ENCODE results near the gene KRTAP1-4. TPM values are rescaled to one million over a fixed set of nuclear protein-coding genes. Genes with fewer than 3 reads are reported as not detected.

Gene KRTAP1-4
- total RNA-seq, 1 experiment from 2014 or later, result not detected

DNA sequence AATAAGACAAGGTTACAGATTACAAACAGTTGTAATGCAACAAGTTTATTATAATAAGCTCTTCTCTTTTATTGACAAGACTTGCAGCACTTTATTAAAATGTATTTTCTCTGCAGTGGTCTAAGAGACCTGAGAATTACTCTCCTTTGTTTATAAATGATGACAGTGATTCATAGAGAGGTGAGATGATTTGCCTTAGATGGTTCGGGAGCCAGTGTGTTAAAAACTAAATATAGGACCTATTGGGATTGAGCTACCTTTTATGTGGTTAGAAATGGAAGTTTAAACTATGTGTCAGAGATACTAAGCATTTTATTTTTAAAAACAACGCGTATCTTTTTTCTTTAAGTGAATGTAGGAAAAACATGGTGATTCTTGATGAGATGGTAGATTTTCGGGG, 33.2 kb downstream of the KRTAP1-4 start:
- Histone ChIP-seq H3K36me3 (ENCODE audit: low read depth) (no peaks in the 10 kb centered on the region), H3K27me3 (ENCODE audit: insufficient read depth, low read depth) (no peaks in the 10 kb centered on the region), H3K27ac (no peak overlapping the region), H3K9me2 (ENCODE audit: insufficient read depth) (no peaks in the 10 kb centered on the region), H2AFZ (no peak overlapping the region), H4K20me1 (ENCODE audit: insufficient read depth) (no peaks in the 10 kb centered on the region), H3K9me3 (ENCODE audit: insufficient read depth, low read depth) (0 out of 2 replicates have a peak, but pooled peaks cover 4% of the 10 kb centered on the region), H3F3A (ENCODE audit: insufficient read depth, low read depth) (no peaks in the 10 kb centered on the region), H3K4me2 (no peak overlapping the region), H3K79me2 (ENCODE audit: low read depth) (no peaks in the 10 kb centered on the region), H3K4me3 (no peak overlapping the region), H3K4me1 (replicated peaks; ENCODE audit: insufficient read depth) (no peaks in the 10 kb centered on the region)
- intact Hi-C loops (cut with micrococcal nuclease; ENCODE audit: unreplicated experiment), result no loop called here
- no peak for TF ChIP-seq EZH2 (IDR thresholded peaks at IDR 0.05; ENCODE audit: low read depth)
- TF ChIP-seq, protein P1, sequence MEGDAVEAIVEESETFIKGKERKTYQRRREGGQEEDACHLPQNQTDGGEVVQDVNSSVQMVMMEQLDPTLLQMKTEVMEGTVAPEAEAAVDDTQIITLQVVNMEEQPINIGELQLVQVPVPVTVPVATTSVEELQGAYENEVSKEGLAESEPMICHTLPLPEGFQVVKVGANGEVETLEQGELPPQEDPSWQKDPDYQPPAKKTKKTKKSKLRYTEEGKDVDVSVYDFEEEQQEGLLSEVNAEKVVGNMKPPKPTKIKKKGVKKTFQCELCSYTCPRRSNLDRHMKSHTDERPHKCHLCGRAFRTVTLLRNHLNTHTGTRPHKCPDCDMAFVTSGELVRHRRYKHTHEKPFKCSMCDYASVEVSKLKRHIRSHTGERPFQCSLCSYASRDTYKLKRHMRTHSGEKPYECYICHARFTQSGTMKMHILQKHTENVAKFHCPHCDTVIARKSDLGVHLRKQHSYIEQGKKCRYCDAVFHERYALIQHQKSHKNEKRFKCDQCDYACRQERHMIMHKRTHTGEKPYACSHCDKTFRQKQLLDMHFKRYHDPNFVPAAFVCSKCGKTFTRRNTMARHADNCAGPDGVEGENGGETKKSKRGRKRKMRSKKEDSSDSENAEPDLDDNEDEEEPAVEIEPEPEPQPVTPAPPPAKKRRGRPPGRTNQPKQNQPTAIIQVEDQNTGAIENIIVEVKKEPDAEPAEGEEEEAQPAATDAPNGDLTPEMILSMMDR (conservative IDR thresholded peaks at IDR 0.05), result no peak
- no TSS peak for BruUV-seq (replicated peaks)
- CTCF ChIA-PET, result no interaction called here
- POLR2A ChIA-PET (ENCODE audit: unreplicated experiment), result interaction anchor here (0.7 kb wide), 1 partner anchor 107 kb away, joined by 5 read pairs; no protein-coding TSS in a partner anchor
- no peak for DNase-seq

- no peak overlapping the region for H3K27ac ChIP-seq
- CTCF ChIA-PET, result no interaction called here
- intact Hi-C loops (cut with micrococcal nuclease; ENCODE audit: unreplicated experiment), result no loop called here
These were observed 34.9 kb downstream of the KRTAP1-4 start for GRCh38 chr17:40995116-40995515.

GRCh38 chr17:40993839-40994238, 36.2 kb downstream of the KRTAP1-4 start, which contains the start of gene KRTAP3-3:
Gene KRTAP3-3, minus strand, starts transcription at chr17:40994164. Its CDS starts 67 bp downstream, at chr17:40994097.
- no peak for TF ChIP-seq EZH2 (IDR thresholded peaks at IDR 0.05; ENCODE audit: low read depth)
- TF ChIP-seq, protein P1 (conservative IDR thresholded peaks at IDR 0.05), result no peak

More at GRCh38 chr17:40995116-40995515, 34.9 kb downstream of the KRTAP1-4 start:
- Histone ChIP-seq H2AFZ (no peak overlapping the region), H3K27me3 (ENCODE audit: insufficient read depth, low read depth) (no peaks in the 10 kb centered on the region), H3K36me3 (ENCODE audit: low read depth) (no peaks in the 10 kb centered on the region), H3K4me2 (no peak overlapping the region), H3K9me2 (ENCODE audit: insufficient read depth) (0 out of 2 replicates have a peak, but pooled peaks cover 2% of the 10 kb centered on the region), H3K4me3 (no peak overlapping the region), H3K79me2 (ENCODE audit: low read depth) (no peaks in the 10 kb centered on the region), H4K20me1 (ENCODE audit: insufficient read depth) (no peaks in the 10 kb centered on the region), H3K4me1 (replicated peaks; ENCODE audit: insufficient read depth) (no peaks in the 10 kb centered on the region), H3K9me3 (ENCODE audit: insufficient read depth, low read depth) (no peaks in the 10 kb centered on the region; the same call in 1 of the 2 replicates), H3F3A (ENCODE audit: insufficient read depth, low read depth) (no peaks in the 10 kb centered on the region)
- TF ChIP-seq EZH2 (IDR thresholded peaks at IDR 0.05; ENCODE audit: low read depth), result no peak
- TF ChIP-seq, protein P1 (conservative IDR thresholded peaks at IDR 0.05), result no peak
- BruUV-seq (replicated peaks), result no TSS peak
- no peak for DNase-seq
- POLR2A ChIA-PET (ENCODE audit: unreplicated experiment), result interaction anchor here (0.6 kb wide), 1 partner anchor 513 kb away, joined by 4 read pairs; no protein-coding TSS in a partner anchor

More at GRCh38 chr17:40993839-40994238, 36.2 kb downstream of the KRTAP1-4 start, which contains the start of gene KRTAP3-3:
- H3K4me3 ChIP-seq, result no peak within 1 kb of the TSS
- no peaks in the 10 kb centered on the region for H3K4me1 ChIP-seq (replicated peaks; ENCODE audit: insufficient read depth)
- ChIA-PET CTCF (no interaction called here), POLR2A (ENCODE audit: unreplicated experiment) (no interaction called here)
- H3K9me3 ChIP-seq (ENCODE audit: insufficient read depth, low read depth), result no peaks in the 10 kb centered on the region; the same call in 1 of the 2 replicates
- no peaks in the 10 kb centered on the region for H3F3A ChIP-seq (ENCODE audit: insufficient read depth, low read depth)
- BruUV-seq (replicated peaks), result no TSS peak
- no peak within 1 kb of the TSS for H3K4me2 ChIP-seq
- H3K79me2 ChIP-seq (ENCODE audit: low read depth), result no peaks in the 10 kb centered on the region
- H3K9me2 ChIP-seq (ENCODE audit: insufficient read depth), result 0 out of 2 replicates have a peak, but pooled peaks cover 3% of the 10 kb centered on the region
- no peaks in the 10 kb centered on the region for H3K27me3 ChIP-seq (ENCODE audit: insufficient read depth, low read depth)
- intact Hi-C loops (cut with micrococcal nuclease; ENCODE audit: unreplicated experiment), result no loop called here
- DNase-seq, result no peak
- no peaks in the 10 kb centered on the region for H3K36me3 ChIP-seq (ENCODE audit: low read depth)
- H2AFZ ChIP-seq, result 0 out of 2 replicates have a peak within 1 kb of the TSS, but pooled peaks have one; percentile 29
- no peaks in the 10 kb centered on the region for H4K20me1 ChIP-seq (ENCODE audit: insufficient read depth)
- H3K27ac ChIP-seq, result no peak within 1 kb of the TSS
